Sigmoid colon (tissue), 7 donors: ENCODE measurements around the gene NUP88. TPM values are rescaled to one million over a fixed set of nuclear protein-coding genes. Genes with fewer than 3 reads are reported as not detected.

Experiments
- DNase-seq: peaks from one replicate; pipeline ENCODE4 v3.0.0-alpha.2; 2019
- H3K27ac ChIP-seq, 4 donors: fragments of 200-600 bp; sonication (generic); one replicate each; pipeline ENCODE4 v1.5.1; 2016 to 2019; ENCODE audit warnings: mild to moderate bottlenecking in 1 of 4
- H3K27me3 ChIP-seq, 3 donors: fragments of 200-600 bp; sonication (generic); one replicate each; pipeline ENCODE4 v1.5.1; 2019; ENCODE audit warnings: mild to moderate bottlenecking in 1 of 3
- H3K36me3 ChIP-seq, 4 donors: fragments of 200-600 bp; sonication (generic); one replicate each; pipeline ENCODE4 v1.5.1; 2016 to 2019
- H3K4me1 ChIP-seq, 4 donors: fragments of 200-600 bp; sonication (generic); one replicate each; pipeline ENCODE4 v1.5.1; 2017 to 2019
- H3K4me3 ChIP-seq, 4 donors: fragments of 200-600 bp; sonication (generic); one replicate each; pipeline ENCODE4 v1.5.1; 2017 to 2019; ENCODE audit warnings: mild to moderate bottlenecking in 2 of 4, moderate library complexity in 1 of 4
- H3K9me3 ChIP-seq, 4 donors: fragments of 200-600 bp in 3 of 4; sonication (generic) in 3 of 4; one replicate each; pipeline versions ENCODE4 v1.5.1 to v1.6.1; 2013 to 2019
- EP300 ChIP-seq, 4 donors: sonication (generic); formaldehyde crosslinking; IDR thresholded peaks; one replicate each; pipeline ENCODE4 v1.6.1; 2017; ENCODE audit warnings: antibody characterized with exemption in 4 of 4
- POLR2A ChIP-seq, 2 donors: fragments of 450-650 bp; IDR thresholded peaks; one replicate each; pipeline ENCODE4 v1.6.1; 2016; ENCODE audit warnings: antibody characterized with exemption in 2 of 2, mild to moderate bottlenecking in 2 of 2, moderate library complexity in 2 of 2
- POLR2AphosphoS5 ChIP-seq, 4 donors: sonication (generic); formaldehyde crosslinking; IDR thresholded peaks; one replicate each; pipeline ENCODE4 v1.6.1; 2017; ENCODE audit warnings: antibody characterized with exemption in 4 of 4
- WGBS, 2 donors: extraction: QIAGEN DNeasy Blood & Tissue Kit; methylation state at CpG; one replicate each; pipeline ENCODE4 v1.1.7; 2013; 5-methylcytosine and 5-hydroxymethylcytosine counted together
- intact Hi-C: fragments of 100-400 bp; cut with DNase I; formaldehyde crosslinking; loops from one replicate; pipeline ENCODE4 v1.15.1; 2023
- polyA plus RNA-seq, 3 donors: library from polyadenylated mRNA; stranded (reverse); fragments of 200-250 nt; gene quantifications; one replicate each; pipeline ENCODE4 v1.2.3, GENCODE V29; 2013
- total RNA-seq, 4 donors: library from RNA; depleted of rRNA; stranded (reverse); fragments of >200 nt; gene quantifications; one replicate each; pipeline ENCODE4 v1.1.0, GENCODE V29; 2016
- TF ChIP-seq, protein P1 (sequence below), 4 experiments: fragments of 450-650 bp in 3 of 4; fragments of 200-600 bp in 1 of 4; IDR thresholded peaks; one replicate each; pipeline ENCODE4 v1.5.1; 2016 to 2019; ENCODE audit warnings: antibody characterized with exemption in 4 of 4, mild to moderate bottlenecking in 3 of 4, moderate library complexity in 2 of 4
- donor health status: healthy with polysubstance abuse.
- donor health status: Bipolar disorder and iron deficiency.
- donor health status: healthy.

The NUP88 gene
- total and polyA plus RNA-seq, 7 donors: 39.1 to 82.9 (median 60.7) TPM

DNA sequence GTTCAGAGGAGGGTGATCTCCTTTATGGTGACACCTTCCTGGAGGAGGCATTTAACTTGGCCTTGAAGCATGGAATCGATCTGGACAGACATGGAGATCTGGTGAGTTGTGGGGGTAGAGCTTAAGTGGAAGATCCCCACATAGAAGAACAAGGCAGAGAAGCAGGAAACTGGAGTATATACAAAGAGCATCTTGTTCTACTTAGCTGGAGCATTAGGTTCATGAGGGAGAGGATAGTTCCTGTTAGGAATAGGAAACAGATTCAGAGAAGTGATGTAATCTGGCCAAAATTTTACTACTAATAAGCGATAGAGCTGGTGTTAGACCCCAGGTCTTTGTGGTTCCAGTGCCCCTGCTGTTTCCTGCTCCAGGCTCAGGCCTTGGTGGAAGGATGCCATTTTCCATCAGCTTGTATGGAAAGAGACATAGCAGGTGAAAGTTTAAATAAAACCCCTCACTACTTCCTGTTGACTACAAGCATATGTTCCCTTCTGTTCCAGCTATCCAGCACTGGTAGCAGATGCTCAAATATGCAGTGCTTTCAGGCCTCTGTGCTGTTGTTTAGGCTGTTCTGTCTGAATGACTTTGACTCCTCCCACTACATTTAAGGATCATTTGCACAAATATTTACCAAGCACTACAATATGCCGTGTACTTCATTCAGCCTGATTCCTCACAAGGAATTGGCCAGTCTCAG, 9.9 kb upstream of the NUP88 start:
- peaks cover 19 to 100% (median 71%) of the 10 kb centered on the region in 4 donors for H3K36me3 ChIP-seq
- 61 to 76% methylated on average over 3 of the region's 3 CpGs for WGBS, 2 donors
- H3K27me3 ChIP-seq: no peaks in the 10 kb centered on the region
- intact Hi-C loops: no loop called here
- no peaks in the 10 kb centered on the region for H3K4me1 ChIP-seq
- TF ChIP-seq EP300 (IDR thresholded peaks at IDR 0.05) (no peak), POLR2A (IDR thresholded peaks at IDR 0.05) (no peak), POLR2AphosphoS5 (IDR thresholded peaks at IDR 0.05) (no peak)
- TF ChIP-seq, protein P1, sequence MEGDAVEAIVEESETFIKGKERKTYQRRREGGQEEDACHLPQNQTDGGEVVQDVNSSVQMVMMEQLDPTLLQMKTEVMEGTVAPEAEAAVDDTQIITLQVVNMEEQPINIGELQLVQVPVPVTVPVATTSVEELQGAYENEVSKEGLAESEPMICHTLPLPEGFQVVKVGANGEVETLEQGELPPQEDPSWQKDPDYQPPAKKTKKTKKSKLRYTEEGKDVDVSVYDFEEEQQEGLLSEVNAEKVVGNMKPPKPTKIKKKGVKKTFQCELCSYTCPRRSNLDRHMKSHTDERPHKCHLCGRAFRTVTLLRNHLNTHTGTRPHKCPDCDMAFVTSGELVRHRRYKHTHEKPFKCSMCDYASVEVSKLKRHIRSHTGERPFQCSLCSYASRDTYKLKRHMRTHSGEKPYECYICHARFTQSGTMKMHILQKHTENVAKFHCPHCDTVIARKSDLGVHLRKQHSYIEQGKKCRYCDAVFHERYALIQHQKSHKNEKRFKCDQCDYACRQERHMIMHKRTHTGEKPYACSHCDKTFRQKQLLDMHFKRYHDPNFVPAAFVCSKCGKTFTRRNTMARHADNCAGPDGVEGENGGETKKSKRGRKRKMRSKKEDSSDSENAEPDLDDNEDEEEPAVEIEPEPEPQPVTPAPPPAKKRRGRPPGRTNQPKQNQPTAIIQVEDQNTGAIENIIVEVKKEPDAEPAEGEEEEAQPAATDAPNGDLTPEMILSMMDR (IDR thresholded peaks at IDR 0.05): no peak
- no peaks in the 10 kb centered on the region for H3K9me3 ChIP-seq
- no peak overlapping the region for H3K27ac ChIP-seq
- no peak for DNase-seq
- no peak overlapping the region for H3K4me3 ChIP-seq

DNA sequence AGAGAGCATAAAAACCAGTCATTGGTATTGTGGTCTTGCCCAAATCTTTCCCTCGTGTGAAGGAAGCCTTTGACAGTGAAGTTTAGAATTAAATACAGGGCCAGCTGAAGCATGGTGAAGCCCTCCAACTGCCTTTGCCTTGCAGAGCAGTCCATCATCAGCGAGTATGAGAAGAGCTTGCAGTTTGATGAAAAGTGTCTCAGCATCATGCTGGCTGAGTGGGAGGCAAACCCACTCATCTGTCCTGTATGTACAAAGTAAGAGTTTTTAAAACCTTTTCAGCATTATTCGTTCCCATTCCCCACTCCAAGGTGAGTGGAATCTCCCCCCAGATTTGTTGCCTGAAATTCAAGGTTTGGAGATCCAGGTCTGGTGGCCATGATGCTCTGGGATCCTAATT, 6.4 kb upstream of the NUP88 start:
- Histone ChIP-seq H3K27me3 (no peaks in the 10 kb centered on the region), H3K9me3 (no peaks in the 10 kb centered on the region), H3K27ac (no peak overlapping the region), H3K4me1 (peaks cover 0 to 9% (median 7%) of the 10 kb centered on the region in 4 donors), H3K4me3 (no peak overlapping the region), H3K36me3 (peaks cover 19 to 96% (median 53%) of the 10 kb centered on the region in 4 donors)
- TF ChIP-seq EP300 (IDR thresholded peaks at IDR 0.05) (no peak), POLR2AphosphoS5 (IDR thresholded peaks at IDR 0.05) (no peak), POLR2A (IDR thresholded peaks at IDR 0.05) (no peak)
- TF ChIP-seq, protein P1 (IDR thresholded peaks at IDR 0.05): no peak
- 81 to 92% methylated on average over 3 of the region's 3 CpGs for WGBS, 2 donors
- DNase-seq: no peak
- intact Hi-C loops: no loop called here

DNA sequence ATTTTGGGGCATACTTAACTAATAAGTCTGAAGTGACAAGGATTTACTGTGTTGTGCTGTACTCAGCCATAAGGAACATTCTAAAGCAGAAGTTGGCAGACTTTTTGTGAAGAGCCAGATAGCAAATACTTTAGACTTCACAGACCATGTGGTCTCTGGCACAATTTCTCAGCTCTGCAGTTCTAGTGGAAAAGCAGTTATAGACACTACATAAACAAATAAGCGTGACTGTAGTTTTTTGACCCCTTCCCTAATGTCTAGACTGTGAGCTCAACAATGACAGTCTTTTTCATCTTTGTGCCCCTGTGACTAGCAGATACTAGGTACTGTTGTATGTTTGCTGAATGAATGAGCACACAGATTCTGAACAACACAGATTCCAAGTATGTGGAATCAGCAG, 5.4 kb upstream of the NUP88 start:
- H3K27me3 ChIP-seq: no peaks in the 10 kb centered on the region
- H3K4me3 ChIP-seq: no peak overlapping the region
- peaks cover 0 to 13% (median 12%) of the 10 kb centered on the region in 4 donors for H3K4me1 ChIP-seq
- H3K9me3 ChIP-seq: no peaks in the 10 kb centered on the region
- DNase-seq: no peak
- TF ChIP-seq POLR2AphosphoS5 (IDR thresholded peaks at IDR 0.05) (no peak), POLR2A (IDR thresholded peaks at IDR 0.05) (no peak), EP300 (IDR thresholded peaks at IDR 0.05) (no peak)
- TF ChIP-seq, protein P1 (IDR thresholded peaks at IDR 0.05): no peak
- H3K27ac ChIP-seq: no peak overlapping the region
- intact Hi-C loops: no loop called here
- peaks cover 19 to 87% (median 50%) of the 10 kb centered on the region in 4 donors for H3K36me3 ChIP-seq
- WGBS, 2 donors: 80 to 89% methylated on average over 1 of the region's 1 CpG

DNA sequence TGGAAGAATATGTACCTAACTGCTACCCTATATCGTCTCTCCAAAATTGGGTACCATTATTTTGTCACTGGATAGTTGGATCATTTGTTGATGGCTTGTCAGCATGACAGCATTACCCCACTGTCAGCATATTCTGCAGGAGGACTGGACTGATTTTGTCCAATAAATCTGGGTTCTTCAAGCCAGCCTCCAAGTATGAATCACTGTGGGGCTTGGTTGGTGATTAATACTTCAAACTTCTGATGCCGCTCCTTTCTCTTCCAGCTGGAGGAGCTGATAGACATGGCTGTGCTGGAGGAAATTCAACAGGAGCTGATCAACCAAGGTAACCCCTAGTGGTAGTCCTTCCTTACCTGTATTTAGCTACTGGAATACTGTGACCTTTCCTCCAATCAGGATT, 3.0 kb upstream of the NUP88 start:
- DNase-seq: no peak
- no peaks in the 10 kb centered on the region for H3K9me3 ChIP-seq
- peaks cover 8 to 63% (median 27%) of the 10 kb centered on the region in 4 donors for H3K36me3 ChIP-seq
- no peak overlapping the region for H3K27ac ChIP-seq
- H3K4me1 ChIP-seq: peaks cover 0 to 24% (median 23%) of the 10 kb centered on the region in 4 donors
- H3K27me3 ChIP-seq: no peaks in the 10 kb centered on the region
- H3K4me3 ChIP-seq: no peak overlapping the region
- TF ChIP-seq, protein P1 (IDR thresholded peaks at IDR 0.05): no peak
- TF ChIP-seq POLR2AphosphoS5 (IDR thresholded peaks at IDR 0.05): no peak
- TF ChIP-seq EP300 (IDR thresholded peaks at IDR 0.05): no peak
- TF ChIP-seq POLR2A (IDR thresholded peaks at IDR 0.05): no peak
- 92 to 93% methylated on average over 2 of the region's 2 CpGs for WGBS, 2 donors
- intact Hi-C loops: no loop called here
